K562 (cell line): ENCODE data around the gene C1QTNF5. TPM values are rescaled to one million over a fixed set of nuclear protein-coding genes. Genes with fewer than 3 reads are reported as not detected.

Source experiments
- CREBBP ChIP-seq: IDR thresholded peaks from one replicate; pipeline ENCODE4 v1.6.1; 2012; ENCODE audit warnings: low read depth, mild to moderate bottlenecking, control low read depth, inconsistent platforms, low read length
- CUX1 ChIP-seq: fragments of 200-800 bp; sonication (Bioruptor generic); IDR thresholded peaks from 2 replicates; pipeline ENCODE4 v1.6.1; 2016; ENCODE audit warnings: missing genetic modification characterization, missing compliant biosample characterization
- DACH1 ChIP-seq: fragments of 450-650 bp; IDR thresholded peaks from 2 replicates; pipeline ENCODE4 v1.6.1; 2018; ENCODE audit not compliant: partially characterized antibody
- E2F1 ChIP-seq: sonication (generic); formaldehyde crosslinking; IDR thresholded peaks from 2 replicates; pipeline ENCODE4 v1.8.1; 2023; ENCODE audit warnings: mild to moderate bottlenecking, missing genetic modification reagents, moderate library complexity
- ELF1 ChIP-seq: fragments of 200-800 bp; sonication (Bioruptor generic); IDR thresholded peaks from 2 replicates; pipeline ENCODE4 v1.6.1; 2016; ENCODE audit warnings: missing genetic modification characterization, missing compliant biosample characterization
- ELF2 ChIP-seq: fragments of 250-450 bp; sonication (Bioruptor Pico); IDR thresholded peaks from 2 replicates; pipeline ENCODE4 v1.5.0; 2021; ENCODE audit warnings: mild to moderate bottlenecking
- HNRNPH1 ChIP-seq: fragments of 200-400 bp; formaldehyde crosslinking; optimal IDR thresholded peaks from 2 replicates; pipeline ENCODE3; 2017; ENCODE audit warnings: low read depth, mild to moderate bottlenecking, low read length, moderate library complexity
- IRF1 ChIP-seq: sonication (generic); formaldehyde crosslinking; IDR thresholded peaks from 2 replicates; pipeline ENCODE4 v1.8.0; 2022; ENCODE audit warnings: missing genetic modification reagents, mild to moderate bottlenecking, borderline replicate concordance
- IRF2 ChIP-seq: sonication (generic); formaldehyde crosslinking; IDR thresholded peaks from 2 replicates; pipeline ENCODE4 v1.8.1; 2022; ENCODE audit warnings: mild to moderate bottlenecking, missing genetic modification reagents
- MCM3 ChIP-seq: fragments of 450-650 bp; IDR thresholded peaks from 2 replicates; pipeline ENCODE4 v1.6.1; 2016
- PRMT5 ChIP-seq: sonication (generic); formaldehyde crosslinking; IDR thresholded peaks from 2 replicates; pipeline ENCODE4 v1.5.0; 2020; ENCODE audit warnings: missing genetic modification reagents
- PTTG1 ChIP-seq: fragments of 450-650 bp; IDR thresholded peaks from 2 replicates; pipeline ENCODE4 v1.6.1; 2016; ENCODE audit warnings: low read depth, mild to moderate bottlenecking, missing genetic modification characterization, missing compliant biosample characterization
- SIN3A ChIP-seq, 2 experiments: fragments of 150-350 bp in 1 of 2; IDR thresholded peaks; 2 replicates each; pipeline ENCODE4 v1.6.1; 2011 to 2016; ENCODE audit warnings: borderline replicate concordance in 2 of 2, low read depth in 2 of 2, low read length in 2 of 2, mild to moderate bottlenecking in 2 of 2, moderate library complexity in 2 of 2; ENCODE audit not compliant: control insufficient read depth in 1 of 2
- SMARCB1 ChIP-seq: IDR thresholded peaks from 2 replicates; pipeline ENCODE4 v1.6.1; 2011; ENCODE audit warnings: improper control_type of control experiment, low read depth; ENCODE audit not compliant: insufficient read length
- WHSC1 ChIP-seq: IDR thresholded peaks from one replicate; pipeline ENCODE4 v1.6.1; 2012; ENCODE audit warnings: low read length, control low read depth, inconsistent platforms
- YY1 ChIP-seq, 3 experiments: IDR thresholded peaks; 2 replicates each; pipeline ENCODE4 v1.6.1; 2011; ENCODE audit warnings: low read length in 2 of 3, mild to moderate bottlenecking in 2 of 3, moderate library complexity in 2 of 3, borderline replicate concordance in 1 of 3, control low read depth in 1 of 3, low read depth in 1 of 3; ENCODE audit not compliant: insufficient read depth in 3 of 3, insufficient replicate concordance in 2 of 3, control insufficient read depth in 1 of 3, insufficient read length in 1 of 3; ENCODE audit errors: extremely low read depth in 1 of 3
- ZBTB2 ChIP-seq: fragments of 450-650 bp; IDR thresholded peaks from 2 replicates; pipeline ENCODE4 v1.6.1; 2016; ENCODE audit warnings: antibody characterized with exemption
- ZBTB7A ChIP-seq: IDR thresholded peaks from 2 replicates; pipeline ENCODE4 v1.6.1; 2011; ENCODE audit warnings: low read depth, mild to moderate bottlenecking, low read length, moderate library complexity, borderline replicate concordance; ENCODE audit not compliant: control insufficient read depth
- polyA plus RNA-seq, 8 experiments: library from polyadenylated mRNA; depleted of rRNA in 4 of 8; stranded (reverse) in 5 of 8; unstranded in 3 of 8; fragments of >200 nt; fragmentation: Nextera tagmentation in 2 of 8; fragmentation: Illumina TruSeq in 1 of 8; extraction: Ambion mirVana in 2 of 8; extraction: Trizol in 1 of 8; gene quantifications; 2 replicates each; pipeline versions ENCODE4 v1.2.1 to v1.2.3, GENCODE V29; 2011 to 2014; ENCODE audit warnings: inconsistent platforms in 1 of 8, missing spikeins in 1 of 8
- total RNA-seq, 7 experiments: library from RNA; depleted of rRNA in 6 of 7; stranded (reverse); fragments of >200 nt in 6 of 7; fragmentation: Illumina TruSeq in 2 of 7; extraction: Trizol in 2 of 7; gene quantifications; 2 replicates each; pipeline versions ENCODE4 v1.2.1 to v1.2.3, GENCODE V29; 2011 to 2021; ENCODE audit warnings: low replicate concordance in 1 of 7

Gene C1QTNF5
- total and polyA plus RNA-seq, 9 of the 15 experiments (the other 6 are each of a cell fraction or from before 2014, with no cell fraction given): 0.07 to 0.76 (median 0.24) TPM; not detected in 1

- TF ChIP-seq CUX1: no peak
- no peak for TF ChIP-seq ELF2
- peak in 2 of 3 experiments; percentile 49 to 64 for TF ChIP-seq YY1 (IDR thresholded peaks at IDR 0.05; ENCODE audit: borderline replicate concordance in 1 of 3, control insufficient read depth in 1 of 3, extremely low read depth in 1 of 3, insufficient read depth in 3 of 3, insufficient read length in 1 of 3, insufficient replicate concordance in 2 of 3, low read depth in 1 of 3, low read length in 2 of 3)
- no peak for TF ChIP-seq SMARCB1
- no peak for TF ChIP-seq IRF1 (CRISPR knock-in tag)
- TF ChIP-seq CREBBP: no peak
- TF ChIP-seq E2F1 (CRISPR knock-in tag): peak; percentile 72; the same call in 1 of the 2 replicates
- TF ChIP-seq ZBTB7A: peak; percentile 90
- TF ChIP-seq HNRNPH1: no peak
- TF ChIP-seq MCM3: no peak
- TF ChIP-seq WHSC1: no peak
- TF ChIP-seq SIN3A (IDR thresholded peaks at IDR 0.05; ENCODE audit: borderline replicate concordance in 2 of 2, control insufficient read depth in 1 of 2, low read depth in 2 of 2, low read length in 2 of 2): no peak
- no peak for TF ChIP-seq PTTG1 (tag)
- TF ChIP-seq PRMT5 (CRISPR knock-in tag): no peak
- TF ChIP-seq DACH1: no peak
- no peak for TF ChIP-seq IRF2 (CRISPR knock-in tag)
- TF ChIP-seq ELF1 (tag): no peak
- TF ChIP-seq ZBTB2: no peak; the same call in 1 of the 2 replicates
These were observed 15.8 kb upstream of the C1QTNF5 start (continued) for GRCh38 chr11:119356349-119357031.
